A673 (cell line): ENCODE data around the gene APOL1.

Experiments used
- EZH2 ChIP-seq: fragments of 200-600 bp; sonication (generic); IDR thresholded peaks from 2 replicates; pipeline ENCODE4 v1.6.1; 2017; ENCODE audit warnings: borderline replicate concordance, low read depth, mild to moderate bottlenecking, mixed read lengths, antibody characterized with exemption, low read length; ENCODE audit not compliant: poor library complexity, severe bottlenecking
- TF ChIP-seq, protein P1 (sequence below): fragments of 300-800, 200-600 bp; sonication (generic); conservative IDR thresholded peaks from 2 replicates; pipeline ENCODE4 v1.5.1; 2017; ENCODE audit warnings: low read depth, mild to moderate bottlenecking, antibody characterized with exemption, low read length, moderate library complexity, mixed read lengths

DNA sequence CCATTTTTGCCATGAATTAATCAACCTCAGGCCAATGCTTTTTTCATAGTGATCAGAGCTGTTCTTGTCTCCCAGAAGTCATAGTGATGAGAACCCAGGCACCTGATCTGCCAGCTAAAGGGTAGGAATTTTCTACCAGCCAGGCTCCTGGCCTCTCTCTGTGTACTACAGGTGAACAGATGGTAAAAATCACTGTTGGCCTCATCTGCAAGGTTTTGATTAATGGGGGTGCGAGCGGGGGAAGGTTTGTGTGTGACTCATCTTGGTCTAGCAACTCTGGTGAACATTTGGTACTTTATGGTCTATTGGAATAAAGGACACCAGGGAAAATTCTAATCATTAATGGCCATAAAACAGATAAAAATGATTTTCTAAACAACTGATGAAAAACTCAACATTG, 37.0 kb upstream of the APOL1 start:
- TF ChIP-seq, protein P1, sequence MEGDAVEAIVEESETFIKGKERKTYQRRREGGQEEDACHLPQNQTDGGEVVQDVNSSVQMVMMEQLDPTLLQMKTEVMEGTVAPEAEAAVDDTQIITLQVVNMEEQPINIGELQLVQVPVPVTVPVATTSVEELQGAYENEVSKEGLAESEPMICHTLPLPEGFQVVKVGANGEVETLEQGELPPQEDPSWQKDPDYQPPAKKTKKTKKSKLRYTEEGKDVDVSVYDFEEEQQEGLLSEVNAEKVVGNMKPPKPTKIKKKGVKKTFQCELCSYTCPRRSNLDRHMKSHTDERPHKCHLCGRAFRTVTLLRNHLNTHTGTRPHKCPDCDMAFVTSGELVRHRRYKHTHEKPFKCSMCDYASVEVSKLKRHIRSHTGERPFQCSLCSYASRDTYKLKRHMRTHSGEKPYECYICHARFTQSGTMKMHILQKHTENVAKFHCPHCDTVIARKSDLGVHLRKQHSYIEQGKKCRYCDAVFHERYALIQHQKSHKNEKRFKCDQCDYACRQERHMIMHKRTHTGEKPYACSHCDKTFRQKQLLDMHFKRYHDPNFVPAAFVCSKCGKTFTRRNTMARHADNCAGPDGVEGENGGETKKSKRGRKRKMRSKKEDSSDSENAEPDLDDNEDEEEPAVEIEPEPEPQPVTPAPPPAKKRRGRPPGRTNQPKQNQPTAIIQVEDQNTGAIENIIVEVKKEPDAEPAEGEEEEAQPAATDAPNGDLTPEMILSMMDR = no peak
- TF ChIP-seq EZH2 = no peak
